OCI-LY3 (cell line): ENCODE results near the gene EPN2.

ENCODE experiments used
- H2AFZ ChIP-seq: fragments of 200-600, 300-600 bp; shearing (Covaris generic); 2 replicates; pipeline ENCODE4 v1.6.0; 2014; ENCODE audit warnings: antibody characterized with exemption, low read depth, low read length
- H3K27ac ChIP-seq: fragments of 200-600, 300-600 bp; sonication (generic); 2 replicates; pipeline ENCODE4 v1.5.1; 2014; ENCODE audit warnings: mild to moderate bottlenecking, low read length, moderate library complexity, mixed read lengths
- H3K27me3 ChIP-seq: fragments of 200-600, 300-600 bp; sonication (generic); 2 replicates; pipeline ENCODE4 v1.6.1; 2014; ENCODE audit warnings: low read depth, low read length, mixed read lengths
- H3K36me3 ChIP-seq: fragments of 200-600, 300-600 bp; sonication (generic); replicated peaks from 2 replicates; pipeline ENCODE3; 2014; ENCODE audit warnings: low read depth, low read length, mixed read lengths
- H3K4me1 ChIP-seq: fragments of 300-600, 200-600 bp; sonication (generic); 2 replicates; pipeline ENCODE4 v1.6.1; 2014; ENCODE audit warnings: low read length, mixed read lengths
- H3K4me2 ChIP-seq: fragments of 200-600, 300-600 bp; sonication (generic); 2 replicates; pipeline ENCODE4 v1.6.1; 2014; ENCODE audit warnings: low read length, mixed read lengths
- H3K4me3 ChIP-seq: fragments of 300-600, 200-600 bp; sonication (generic); 2 replicates; pipeline ENCODE4 v1.5.1; 2014; ENCODE audit warnings: antibody characterized with exemption, mild to moderate bottlenecking, low read length, moderate library complexity
- H3K79me2 ChIP-seq: fragments of 300-600, 200-600 bp; shearing (Covaris generic); 2 replicates; pipeline ENCODE4 v1.6.1; 2014; ENCODE audit warnings: mild to moderate bottlenecking, low read length, mixed read lengths
- H3K9ac ChIP-seq: fragments of 300-600, 200-600 bp; shearing (Covaris generic); 2 replicates; pipeline ENCODE4 v1.6.0; 2014; ENCODE audit warnings: mild to moderate bottlenecking, low read length, moderate library complexity
- H3K9me3 ChIP-seq: fragments of 200-600, 300-600 bp; shearing (Covaris generic); 2 replicates; pipeline ENCODE4 v1.6.1; 2014; ENCODE audit warnings: low read length, mixed read lengths; ENCODE audit not compliant: insufficient read depth
- H4K20me1 ChIP-seq: fragments of 200-600, 300-600 bp; sonication (generic); 2 replicates; pipeline ENCODE4 v1.6.1; 2016; ENCODE audit warnings: low read length, mixed read lengths; ENCODE audit not compliant: insufficient read depth
- EZH2phosphoT487 ChIP-seq: fragments of 200-600 bp; shearing (Covaris generic); IDR thresholded peaks from 2 replicates; pipeline ENCODE4 v1.6.1; 2018; ENCODE audit warnings: antibody characterized with exemption, mixed run types, low read depth
- TF ChIP-seq, protein P1 (sequence below): fragments of 200-600, 300-600 bp; sonication (generic); IDR thresholded peaks from 2 replicates; pipeline ENCODE4 v1.5.1; 2014; ENCODE audit warnings: antibody characterized with exemption, low read length, low read depth

The EPN2 gene

DNA sequence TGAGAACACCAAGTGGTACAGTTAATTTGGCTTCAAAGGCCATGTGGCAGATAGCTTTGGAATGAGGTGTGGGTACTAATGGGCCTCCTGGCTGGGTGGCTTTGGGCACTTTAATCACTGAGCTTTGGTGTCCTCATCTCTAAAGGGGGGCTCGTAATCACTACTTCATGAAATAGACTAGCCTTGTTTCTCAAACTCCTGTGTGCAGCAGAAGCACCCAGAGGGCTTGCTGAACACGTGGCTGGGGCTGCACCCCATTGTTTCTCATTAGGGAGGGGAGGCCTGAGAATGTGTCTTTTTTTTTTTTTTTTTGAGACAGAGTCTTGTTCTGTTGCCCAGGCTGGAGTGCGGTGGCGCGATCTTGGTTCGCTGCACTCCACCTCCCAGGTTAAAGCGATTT, 5.8 kb downstream of the EPN2 start:
- Histone ChIP-seq H3K9me3 (no peaks in the 10 kb centered on the region), H4K20me1 (no peaks in the 10 kb centered on the region), H3K27ac (no peak overlapping the region), H3K4me2 (no peak overlapping the region), H3K9ac (no peak overlapping the region), H3K4me3 (no peak overlapping the region), H3K36me3 (no peaks in the 10 kb centered on the region), H3K27me3 (no peaks in the 10 kb centered on the region), H3K4me1 (no peaks in the 10 kb centered on the region), H2AFZ (no peak overlapping the region), H3K79me2 (no peaks in the 10 kb centered on the region; the same call in 1 of the 2 replicates)
- TF ChIP-seq EZH2phosphoT487, result no peak
- TF ChIP-seq, protein P1, sequence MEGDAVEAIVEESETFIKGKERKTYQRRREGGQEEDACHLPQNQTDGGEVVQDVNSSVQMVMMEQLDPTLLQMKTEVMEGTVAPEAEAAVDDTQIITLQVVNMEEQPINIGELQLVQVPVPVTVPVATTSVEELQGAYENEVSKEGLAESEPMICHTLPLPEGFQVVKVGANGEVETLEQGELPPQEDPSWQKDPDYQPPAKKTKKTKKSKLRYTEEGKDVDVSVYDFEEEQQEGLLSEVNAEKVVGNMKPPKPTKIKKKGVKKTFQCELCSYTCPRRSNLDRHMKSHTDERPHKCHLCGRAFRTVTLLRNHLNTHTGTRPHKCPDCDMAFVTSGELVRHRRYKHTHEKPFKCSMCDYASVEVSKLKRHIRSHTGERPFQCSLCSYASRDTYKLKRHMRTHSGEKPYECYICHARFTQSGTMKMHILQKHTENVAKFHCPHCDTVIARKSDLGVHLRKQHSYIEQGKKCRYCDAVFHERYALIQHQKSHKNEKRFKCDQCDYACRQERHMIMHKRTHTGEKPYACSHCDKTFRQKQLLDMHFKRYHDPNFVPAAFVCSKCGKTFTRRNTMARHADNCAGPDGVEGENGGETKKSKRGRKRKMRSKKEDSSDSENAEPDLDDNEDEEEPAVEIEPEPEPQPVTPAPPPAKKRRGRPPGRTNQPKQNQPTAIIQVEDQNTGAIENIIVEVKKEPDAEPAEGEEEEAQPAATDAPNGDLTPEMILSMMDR, result no peak

DNA sequence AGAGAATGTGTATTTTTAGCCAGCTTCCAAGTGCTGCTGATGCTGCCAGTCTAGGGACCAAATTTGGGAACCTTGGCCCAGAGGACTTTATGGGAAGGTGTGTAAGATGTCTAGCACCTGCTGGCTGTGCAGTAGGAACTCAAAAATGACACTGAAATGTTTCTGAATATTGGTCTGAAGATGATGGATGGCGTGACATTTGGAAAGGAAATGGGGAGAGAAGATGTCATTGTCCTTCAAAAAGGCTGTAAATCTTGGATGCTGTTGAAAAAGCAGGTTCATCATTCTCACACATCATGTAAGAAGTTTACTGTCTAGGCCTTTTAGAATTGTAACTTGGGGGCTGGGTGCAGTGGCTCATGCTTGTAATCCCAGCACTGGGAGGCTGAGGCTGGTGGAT, 6.7 kb downstream of the EPN2 start:
- Histone ChIP-seq H3K27ac (no peak overlapping the region), H3K4me1 (no peaks in the 10 kb centered on the region), H3K9ac (no peak overlapping the region), H3K36me3 (no peaks in the 10 kb centered on the region), H3K9me3 (no peaks in the 10 kb centered on the region), H3K79me2 (no peaks in the 10 kb centered on the region), H2AFZ (no peak overlapping the region), H4K20me1 (no peaks in the 10 kb centered on the region), H3K4me2 (no peak overlapping the region), H3K27me3 (no peaks in the 10 kb centered on the region), H3K4me3 (no peak overlapping the region)
- TF ChIP-seq EZH2phosphoT487, result no peak
- TF ChIP-seq, protein P1, result no peak

DNA sequence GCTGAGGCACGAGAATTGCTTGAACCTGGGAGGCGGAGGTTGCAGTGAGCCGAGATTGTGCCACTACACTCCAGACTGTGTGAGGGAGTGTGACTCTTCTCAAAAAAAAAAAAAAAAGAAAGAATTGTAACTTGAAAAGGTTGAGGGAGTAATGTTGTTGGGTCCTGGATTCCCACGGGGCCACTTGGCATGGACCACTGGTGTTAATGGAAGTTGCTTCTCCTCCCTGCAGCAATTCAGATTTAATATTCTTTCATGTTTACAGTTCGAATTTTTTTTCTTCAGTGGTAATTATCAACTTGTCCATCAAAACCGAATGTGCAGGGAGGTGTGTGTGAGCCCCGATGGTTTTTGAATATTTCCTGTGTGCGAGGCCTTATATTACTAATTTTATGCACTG, 7.2 kb downstream of the EPN2 start:
- no peaks in the 10 kb centered on the region for H4K20me1 ChIP-seq
- no peak overlapping the region for H3K4me3 ChIP-seq
- H3K36me3 ChIP-seq, result no peaks in the 10 kb centered on the region
- H3K4me1 ChIP-seq, result no peaks in the 10 kb centered on the region
- no peak overlapping the region for H3K9ac ChIP-seq
- no peaks in the 10 kb centered on the region for H3K27me3 ChIP-seq
- no peaks in the 10 kb centered on the region for H3K9me3 ChIP-seq
- no peak overlapping the region for H2AFZ ChIP-seq
- no peaks in the 10 kb centered on the region for H3K79me2 ChIP-seq
- H3K27ac ChIP-seq, result no peak overlapping the region
- no peak overlapping the region for H3K4me2 ChIP-seq
- TF ChIP-seq, protein P1, result no peak
- TF ChIP-seq EZH2phosphoT487, result no peak

DNA sequence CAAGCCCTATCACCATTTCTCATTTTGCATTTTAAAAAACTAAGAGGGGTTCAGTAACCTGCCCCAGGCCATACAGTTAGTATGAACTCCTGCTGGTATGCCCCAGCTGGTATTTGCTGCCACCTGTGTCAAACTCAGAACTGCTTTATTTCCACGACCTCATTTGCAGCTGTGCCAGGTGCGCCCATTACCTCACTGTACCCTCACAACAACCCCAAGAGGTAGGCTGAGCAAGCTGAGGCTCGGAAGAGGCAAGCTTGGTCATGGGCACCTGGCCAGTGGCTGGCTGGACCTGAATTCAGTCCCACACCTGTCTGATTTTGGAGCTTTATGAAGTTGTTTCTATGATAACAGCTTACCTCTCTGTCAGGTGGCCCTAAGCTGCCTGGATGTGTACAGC, 7.6 kb downstream of the EPN2 start:
- Histone ChIP-seq H3K36me3 (no peaks in the 10 kb centered on the region), H3K9me3 (no peaks in the 10 kb centered on the region), H3K4me3 (no peak overlapping the region), H3K4me1 (no peaks in the 10 kb centered on the region), H4K20me1 (no peaks in the 10 kb centered on the region), H3K9ac (no peak overlapping the region), H3K27me3 (no peaks in the 10 kb centered on the region), H3K4me2 (no peak overlapping the region), H3K79me2 (no peaks in the 10 kb centered on the region), H3K27ac (no peak overlapping the region), H2AFZ (no peak overlapping the region)
- no peak for TF ChIP-seq EZH2phosphoT487
- TF ChIP-seq, protein P1, result no peak
